H9 (cell line): ENCODE results near the gene TERB1. TPM values are rescaled to one million over a fixed set of nuclear protein-coding genes. Genes with fewer than 3 reads are reported as not detected.

ENCODE experiments used
- DNase-seq: peaks from one replicate; pipeline ENCODE4 v3.0.0-alpha.2; 2017
- H2AFZ ChIP-seq: one replicate; pipeline ENCODE4 v1.6.1; 2013; ENCODE audit warnings: mild to moderate bottlenecking, low read length, control low read depth, moderate library complexity
- H2AK5ac ChIP-seq: 2 replicates; pipeline ENCODE4 v1.6.1; 2013; ENCODE audit warnings: low read length, control low read depth, mixed read lengths; ENCODE audit not compliant: insufficient read length
- H2BK120ac ChIP-seq: one replicate; pipeline ENCODE4 v1.6.1; 2013; ENCODE audit warnings: low read depth, mild to moderate bottlenecking, low read length, control low read depth, inconsistent platforms; ENCODE audit not compliant: poor library complexity, severe bottlenecking
- H2BK12ac ChIP-seq: 2 replicates; pipeline ENCODE4 v1.6.1; 2013; ENCODE audit warnings: low read length, control low read depth, mixed read lengths, low read depth; ENCODE audit not compliant: insufficient read length
- H2BK15ac ChIP-seq: 2 replicates; pipeline ENCODE4 v1.6.1; 2013; ENCODE audit warnings: low read depth, low read length, control low read depth
- H2BK20ac ChIP-seq: one replicate; pipeline ENCODE4 v1.6.1; 2013; ENCODE audit warnings: low read depth, mild to moderate bottlenecking, low read length, control low read depth, inconsistent platforms; ENCODE audit not compliant: poor library complexity, severe bottlenecking
- H2BK5ac ChIP-seq: 2 replicates; pipeline ENCODE4 v1.6.1; 2013; ENCODE audit warnings: low read length, control low read depth, mixed read lengths; ENCODE audit not compliant: insufficient read length
- H3K14ac ChIP-seq: 2 replicates; pipeline ENCODE4 v1.6.1; 2013; ENCODE audit warnings: low read length, control low read depth; ENCODE audit not compliant: insufficient read depth
- H3K18ac ChIP-seq: 2 replicates; pipeline ENCODE4 v1.6.1; 2013; ENCODE audit warnings: low read depth, mild to moderate bottlenecking, mixed read lengths, low read length, control low read depth; ENCODE audit not compliant: insufficient read length
- H3K23ac ChIP-seq: 2 replicates; pipeline ENCODE4 v1.6.1; 2013; ENCODE audit warnings: low read length, control low read depth, mixed read lengths, low read depth; ENCODE audit not compliant: insufficient read length
- H3K23me2 ChIP-seq: 2 replicates; pipeline ENCODE4 v1.6.1; 2013; ENCODE audit warnings: low read depth, mild to moderate bottlenecking, mixed read lengths, low read length, control low read depth; ENCODE audit not compliant: insufficient read length, poor library complexity, severe bottlenecking
- H3K27ac ChIP-seq: 2 replicates; pipeline ENCODE4 v1.5.1; 2013; ENCODE audit warnings: low read length, control low read depth, mixed read lengths, low read depth; ENCODE audit not compliant: insufficient read length
- H3K27me3 ChIP-seq: 2 replicates; pipeline ENCODE4 v1.6.1; 2013; ENCODE audit warnings: low read length, control low read depth, inconsistent platforms; ENCODE audit not compliant: insufficient read depth
- H3K4ac ChIP-seq: 2 replicates; pipeline ENCODE4 v1.6.1; 2013; ENCODE audit warnings: low read depth, mild to moderate bottlenecking, control low read depth, inconsistent platforms, low read length, moderate library complexity
- H3K4me1 ChIP-seq: 2 replicates; pipeline ENCODE4 v1.6.1; 2013; ENCODE audit warnings: low read length, control low read depth, inconsistent platforms; ENCODE audit not compliant: insufficient read depth
- H3K4me2 ChIP-seq: 2 replicates; pipeline ENCODE4 v1.6.1; 2013; ENCODE audit warnings: low read length, control low read depth, mixed read lengths; ENCODE audit not compliant: insufficient read length, insufficient read depth
- H3K56ac ChIP-seq: 2 replicates; pipeline ENCODE4 v1.6.1; 2013; ENCODE audit warnings: low read depth, mild to moderate bottlenecking, mixed read lengths, low read length, control low read depth; ENCODE audit not compliant: insufficient read length
- H3K79me1 ChIP-seq: 2 replicates; pipeline ENCODE4 v1.6.1; 2013; ENCODE audit warnings: low read depth, mild to moderate bottlenecking, moderate library complexity, low read length, control low read depth, inconsistent platforms; ENCODE audit not compliant: insufficient read depth, poor library complexity, severe bottlenecking
- H3K79me2 ChIP-seq: 2 replicates; pipeline ENCODE4 v1.6.1; 2013; ENCODE audit warnings: low read length, control low read depth, inconsistent platforms; ENCODE audit not compliant: insufficient read depth
- H3K9ac ChIP-seq: 2 replicates; pipeline ENCODE4 v1.6.1; 2013; ENCODE audit warnings: low read length, control low read depth, mixed read lengths; ENCODE audit not compliant: insufficient read length; ENCODE audit errors: extremely low read depth
- H3K9me3 ChIP-seq: one replicate; pipeline ENCODE4 v1.6.1; 2013; ENCODE audit warnings: low read depth, low read length, inconsistent platforms; ENCODE audit not compliant: control insufficient read depth
- H3T11ph ChIP-seq: one replicate; pipeline ENCODE4 v1.6.1; 2013; ENCODE audit warnings: mild to moderate bottlenecking, low read length, control low read depth, inconsistent platforms
- H4K20me1 ChIP-seq: one replicate; pipeline ENCODE4 v1.6.1; 2013; ENCODE audit not compliant: control insufficient read depth, insufficient read length, insufficient read depth
- H4K5ac ChIP-seq: 2 replicates; pipeline ENCODE4 v1.6.1; 2013; ENCODE audit warnings: low read depth, mild to moderate bottlenecking, mixed read lengths, low read length, control low read depth; ENCODE audit not compliant: insufficient read length
- H4K8ac ChIP-seq: replicated peaks from 2 replicates; pipeline ENCODE4 v1.6.1; 2013; ENCODE audit warnings: low read length, control low read depth, mixed read lengths, low read depth; ENCODE audit not compliant: insufficient read length
- H4K91ac ChIP-seq: 2 replicates; pipeline ENCODE4 v1.6.1; 2013; ENCODE audit warnings: low read depth, mild to moderate bottlenecking, moderate library complexity, mixed read lengths, low read length, control low read depth; ENCODE audit not compliant: insufficient read length
- H3K27ac Mint-ChIP-seq, 3 experiments: 2 replicates in 2 of 3; 3 replicates in 1 of 3; pipeline ENCODE4 v1.8.0; 2020 to 2021; ENCODE audit warnings: mixed read lengths in 3 of 3, mild to moderate bottlenecking in 1 of 3, moderate library complexity in 1 of 3
- H3K27me3 Mint-ChIP-seq: 2 replicates; pipeline ENCODE4 v1.8.0; 2021; ENCODE audit warnings: low read depth, mild to moderate bottlenecking, moderate library complexity, mixed read lengths
- H3K36me3 Mint-ChIP-seq, 3 experiments: 2 replicates in 2 of 3; 3 replicates in 1 of 3; pipeline ENCODE4 v1.8.0; 2020 to 2021; ENCODE audit warnings: low read depth in 3 of 3, mixed read lengths in 3 of 3; ENCODE audit not compliant: insufficient read depth in 1 of 3
- H3K4me1 Mint-ChIP-seq, 2 experiments: 2 replicates each; pipeline ENCODE4 v1.8.0; 2020; ENCODE audit warnings: mixed read lengths in 2 of 2
- H3K4me3 Mint-ChIP-seq, 2 experiments: 2 replicates in 1 of 2; 3 replicates in 1 of 2; pipeline ENCODE4 v1.8.0; 2020 to 2021; ENCODE audit warnings: mild to moderate bottlenecking in 2 of 2, mixed read lengths in 2 of 2, moderate library complexity in 1 of 2
- H3K9me3 Mint-ChIP-seq, 2 experiments: 2 replicates in 1 of 2; 3 replicates in 1 of 2; pipeline ENCODE4 v1.8.0; 2020; ENCODE audit warnings: mild to moderate bottlenecking in 2 of 2, mixed read lengths in 2 of 2, moderate library complexity in 1 of 2
- CTCF ChIP-seq: fragments of 200-600 bp; sonication (generic); conservative IDR thresholded peaks from 3 replicates; pipeline ENCODE4 v1.8.0; 2021; ENCODE audit warnings: antibody characterized with exemption, mild to moderate bottlenecking
- WGBS: extraction: QIAGEN DNeasy Blood & Tissue Kit; methylation state at CpG from one replicate; pipeline ENCODE4 v1.1.7; 2013; ENCODE audit warnings: missing lambda C conversion rate, low lambda C conversion rate, mixed read lengths; ENCODE audit not compliant: insufficient read length; ENCODE audit errors: extremely low coverage; 5-methylcytosine and 5-hydroxymethylcytosine counted together
- total RNA-seq: library from RNA; stranded (reverse); gene quantifications from 2 replicates; pipeline ENCODE4 v1.2.1, GENCODE V29; 2021

TERB1 gene
- total RNA-seq, 1 experiment from 2014 or later: not detected

GRCh38 chr16:66790130-66790733 is 11.2 kb downstream of the TERB1 start:
- Mint-ChIP-seq H3K4me3 (no peak overlapping the region), H3K36me3 (no peaks in the 10 kb centered on the region), H3K9me3 (no peaks in the 10 kb centered on the region), H3K27me3 (no peaks in the 10 kb centered on the region), H3K4me1 (no peaks in the 10 kb centered on the region), H3K27ac (no peak overlapping the region)
- Histone ChIP-seq H3K9me3 (no peaks in the 10 kb centered on the region), H2BK5ac (no peak overlapping the region), H3K27ac (no peak overlapping the region), H3T11ph (no peak overlapping the region), H3K79me2 (no peaks in the 10 kb centered on the region), H2BK120ac (no peak overlapping the region), H3K4ac (no peak overlapping the region), H3K9ac (no peak overlapping the region), H3K23me2 (no peaks in the 10 kb centered on the region), H3K23ac (no peak overlapping the region), H2BK20ac (no peak overlapping the region), H4K8ac (no peak overlapping the region), H2BK15ac (no peak overlapping the region), H4K20me1 (no peaks in the 10 kb centered on the region), H4K5ac (no peak overlapping the region), H3K27me3 (no peaks in the 10 kb centered on the region), H3K14ac (no peak overlapping the region), H2AFZ (no peak overlapping the region), H2BK12ac (no peak overlapping the region), H4K91ac (no peak overlapping the region), H3K4me1 (no peaks in the 10 kb centered on the region), H3K79me1 (no peaks in the 10 kb centered on the region), H3K4me2 (no peak overlapping the region), H2AK5ac (no peak overlapping the region), H3K18ac (no peak overlapping the region), H3K56ac (no peak overlapping the region)
- no CpG with 5 or more reads among the region's 3 CpGs for WGBS
- DNase-seq: no peak
- TF ChIP-seq CTCF: no peak
